Astrocyte (in vitro differentiated cells and primary cell): ENCODE measurements around the gene C12orf50.

Source experiments
- CTCF ChIP-seq: IDR thresholded peaks from 2 replicates; pipeline ENCODE4 v1.5.1; 2011; ENCODE audit warnings: low read depth, mild to moderate bottlenecking, inconsistent platforms, low read length, moderate library complexity; ENCODE audit not compliant: insufficient read depth
- EZH2 ChIP-seq: IDR thresholded peaks from 2 replicates; pipeline ENCODE4 v1.6.1; 2012; ENCODE audit warnings: mild to moderate bottlenecking, low read length, inconsistent platforms; ENCODE audit not compliant: insufficient read depth

GRCh38 chr12:88029093-88029665 lies at the start of gene C12orf50:
- TF ChIP-seq CTCF: no peak
- no peak for TF ChIP-seq EZH2
